DOHH2 (cell line): ENCODE results near the gene OXSR1.

ENCODE experiments used
- H3F3A ChIP-seq: fragments of 200-600 bp; sonication (generic), shearing (Covaris generic); 2 replicates; pipeline ENCODE4 v1.6.0; 2016; ENCODE audit warnings: antibody characterized with exemption, mild to moderate bottlenecking; ENCODE audit not compliant: control insufficient read depth, insufficient read depth
- H3K27ac ChIP-seq: fragments of 200-600 bp; sonication (generic); 2 replicates; pipeline ENCODE4 v1.5.1; 2014; ENCODE audit warnings: low read depth, mild to moderate bottlenecking, low read length, moderate library complexity
- H3K27me3 ChIP-seq: fragments of 200-600 bp; sonication (generic); 2 replicates; pipeline ENCODE4 v1.6.1; 2014; ENCODE audit warnings: mild to moderate bottlenecking, low read length, mixed read lengths; ENCODE audit not compliant: control insufficient read depth
- H3K36me3 ChIP-seq: fragments of 200-600 bp; sonication (generic); 2 replicates; pipeline ENCODE4 v1.6.1; 2014; ENCODE audit warnings: mild to moderate bottlenecking, low read length, moderate library complexity, mixed read lengths; ENCODE audit not compliant: control insufficient read depth
- H3K4me1 ChIP-seq: fragments of 200-600 bp; sonication (generic); 2 replicates; pipeline ENCODE4 v1.6.1; 2014; ENCODE audit warnings: mild to moderate bottlenecking, low read length, mixed read lengths; ENCODE audit not compliant: control insufficient read depth
- H3K4me2 ChIP-seq: fragments of 200-600 bp; sonication (generic); 2 replicates; pipeline ENCODE4 v1.6.0; 2014; ENCODE audit warnings: mild to moderate bottlenecking, low read length, moderate library complexity
- H3K4me3 ChIP-seq: fragments of 200-600 bp; sonication (generic); 2 replicates; pipeline ENCODE4 v1.5.1; 2014; ENCODE audit warnings: mild to moderate bottlenecking, low read length, mixed read lengths
- H3K79me2 ChIP-seq: fragments of 200-600 bp; sonication (generic); 2 replicates; pipeline ENCODE4 v1.6.1; 2014; ENCODE audit warnings: mild to moderate bottlenecking, low read length, mixed read lengths; ENCODE audit not compliant: control insufficient read depth
- H3K9me2 ChIP-seq: fragments of 200-600 bp; sonication (generic); replicated peaks from 2 replicates; pipeline ENCODE4 v1.6.1; 2014; ENCODE audit warnings: mild to moderate bottlenecking, low read length, mixed read lengths; ENCODE audit not compliant: control insufficient read depth
- H3K9me3 ChIP-seq: fragments of 200-600 bp; sonication (generic); 2 replicates; pipeline ENCODE4 v1.6.1; 2014; ENCODE audit warnings: antibody characterized with exemption, low read length, mixed read lengths; ENCODE audit not compliant: control insufficient read depth, insufficient read depth
- H4K20me1 ChIP-seq: fragments of 200-600 bp; sonication (generic); 2 replicates; pipeline ENCODE4 v1.6.0; 2014; ENCODE audit warnings: low read depth, mild to moderate bottlenecking, antibody characterized with exemption, low read length, moderate library complexity; ENCODE audit not compliant: control insufficient read depth, insufficient read depth
- EZH2phosphoT487 ChIP-seq: fragments of 200-600 bp; sonication (generic); IDR thresholded peaks from 2 replicates; pipeline ENCODE4 v1.6.1; 2017; ENCODE audit warnings: borderline replicate concordance, mild to moderate bottlenecking, antibody characterized with exemption, low read length, moderate library complexity, mixed read lengths
- TF ChIP-seq, protein P1 (sequence below): fragments of 200-600 bp; sonication (generic); IDR thresholded peaks from one replicate; pipeline ENCODE4 v1.5.1; 2014; ENCODE audit warnings: antibody characterized with exemption, mild to moderate bottlenecking, low read depth, low read length; ENCODE audit not compliant: poor library complexity, severe bottlenecking

OXSR1 gene

DNA sequence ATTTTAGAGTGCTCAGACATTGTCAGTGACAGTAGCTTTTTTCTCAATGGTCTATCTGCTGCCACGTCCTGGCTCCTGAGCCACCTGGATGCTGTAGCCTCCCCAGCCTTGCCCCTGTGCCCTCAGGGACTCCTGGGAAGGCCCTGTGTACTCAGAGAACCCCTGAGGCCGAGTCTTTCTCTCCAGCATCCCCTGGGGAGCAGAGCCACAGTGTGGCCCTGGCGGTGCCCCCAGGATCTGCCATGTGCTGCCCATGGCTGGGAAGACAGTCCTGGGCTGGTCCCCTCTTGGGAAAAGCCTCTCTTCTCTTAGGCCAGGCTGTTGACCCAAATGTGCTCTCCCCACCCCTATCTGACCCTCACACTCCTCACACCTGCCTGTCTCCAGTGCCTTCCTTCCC, 21.8 kb upstream of the OXSR1 start:
- H3K4me3 ChIP-seq: no peak overlapping the region
- no peaks in the 10 kb centered on the region for H3K9me2 ChIP-seq
- no peaks in the 10 kb centered on the region for H3K27me3 ChIP-seq
- peaks cover 15% of the 10 kb centered on the region; the same call in 1 of the 2 replicates for H3K9me3 ChIP-seq
- no peaks in the 10 kb centered on the region for H4K20me1 ChIP-seq
- TF ChIP-seq, protein P1, sequence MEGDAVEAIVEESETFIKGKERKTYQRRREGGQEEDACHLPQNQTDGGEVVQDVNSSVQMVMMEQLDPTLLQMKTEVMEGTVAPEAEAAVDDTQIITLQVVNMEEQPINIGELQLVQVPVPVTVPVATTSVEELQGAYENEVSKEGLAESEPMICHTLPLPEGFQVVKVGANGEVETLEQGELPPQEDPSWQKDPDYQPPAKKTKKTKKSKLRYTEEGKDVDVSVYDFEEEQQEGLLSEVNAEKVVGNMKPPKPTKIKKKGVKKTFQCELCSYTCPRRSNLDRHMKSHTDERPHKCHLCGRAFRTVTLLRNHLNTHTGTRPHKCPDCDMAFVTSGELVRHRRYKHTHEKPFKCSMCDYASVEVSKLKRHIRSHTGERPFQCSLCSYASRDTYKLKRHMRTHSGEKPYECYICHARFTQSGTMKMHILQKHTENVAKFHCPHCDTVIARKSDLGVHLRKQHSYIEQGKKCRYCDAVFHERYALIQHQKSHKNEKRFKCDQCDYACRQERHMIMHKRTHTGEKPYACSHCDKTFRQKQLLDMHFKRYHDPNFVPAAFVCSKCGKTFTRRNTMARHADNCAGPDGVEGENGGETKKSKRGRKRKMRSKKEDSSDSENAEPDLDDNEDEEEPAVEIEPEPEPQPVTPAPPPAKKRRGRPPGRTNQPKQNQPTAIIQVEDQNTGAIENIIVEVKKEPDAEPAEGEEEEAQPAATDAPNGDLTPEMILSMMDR: no peak
- TF ChIP-seq EZH2phosphoT487: no peak
- H3F3A ChIP-seq: peaks cover 9% of the 10 kb centered on the region
- peaks cover 17% of the 10 kb centered on the region for H3K79me2 ChIP-seq
- H3K4me1 ChIP-seq: peaks cover 35% of the 10 kb centered on the region
- no peak overlapping the region for H3K27ac ChIP-seq
- no peak overlapping the region for H3K4me2 ChIP-seq
- peaks cover 36% of the 10 kb centered on the region for H3K36me3 ChIP-seq

GRCh38 chr3:38146504-38146903, 18.8 kb upstream of the OXSR1 start:
- Histone ChIP-seq H3F3A (peaks cover 16% of the 10 kb centered on the region), H3K9me3 (peaks cover 15% of the 10 kb centered on the region; the same call in 1 of the 2 replicates), H3K9me2 (no peaks in the 10 kb centered on the region), H3K4me2 (no peak overlapping the region), H3K27ac (no peak overlapping the region), H3K4me1 (peaks cover 46% of the 10 kb centered on the region), H4K20me1 (no peaks in the 10 kb centered on the region), H3K4me3 (no peak overlapping the region), H3K27me3 (no peaks in the 10 kb centered on the region), H3K79me2 (no peaks in the 10 kb centered on the region), H3K36me3 (peaks cover 12% of the 10 kb centered on the region)
- no peak for TF ChIP-seq EZH2phosphoT487
- TF ChIP-seq, protein P1: no peak

- peak overlapping the region; percentile 10; the same call in 1 of the 2 replicates for H3K4me3 ChIP-seq
- H3K27me3 ChIP-seq: no peaks in the 10 kb centered on the region
- H3K4me1 ChIP-seq: peaks cover 51% of the 10 kb centered on the region
- H3K79me2 ChIP-seq: no peaks in the 10 kb centered on the region
- peaks cover 3% of the 10 kb centered on the region; the same call in 1 of the 2 replicates for H3K36me3 ChIP-seq
- no peak for TF ChIP-seq EZH2phosphoT487
- TF ChIP-seq, protein P1: no peak
- no peaks in the 10 kb centered on the region for H3K9me2 ChIP-seq
- peaks cover 16% of the 10 kb centered on the region for H3F3A ChIP-seq
- H3K9me3 ChIP-seq: peaks cover 15% of the 10 kb centered on the region; the same call in 1 of the 2 replicates
- H3K4me2 ChIP-seq: peak overlapping the region; percentile 55; the same call in 1 of the 2 replicates
- H3K27ac ChIP-seq: no peak overlapping the region
- no peaks in the 10 kb centered on the region for H4K20me1 ChIP-seq
These were observed 17.9 kb upstream of the OXSR1 start for GRCh38 chr3:38147421-38147820.
